ENCODE measurements around the gene RANBP3. TPM values are rescaled to one million over a fixed set of nuclear protein-coding genes. Genes with fewer than 3 reads are reported as not detected.

RANBP3 gene
- total RNA-seq, 1 donor from 2014 or later, result 77.8 TPM

- Mint-ChIP-seq H3K27me3 (ENCODE audit: insufficient read depth, low read depth) (peaks cover 3% of the 10 kb centered on the region), H3K9me3 (no peaks in the 10 kb centered on the region), H3K4me1 (peaks cover 42% of the 10 kb centered on the region), H3K27ac (no peak overlapping the region), H3K4me3 (no peak overlapping the region), H3K36me3 (peaks cover 6% of the 10 kb centered on the region)
- no peak for DNase-seq (ENCODE audit: low spot score)
- H3K27me3 ChIP-seq, result no peaks in the 10 kb centered on the region
- no peak overlapping the region for H2AFZ ChIP-seq (replicated peaks)
- no peaks in the 10 kb centered on the region for H3F3A ChIP-seq (ENCODE audit: low read depth)
- H3K9me3 ChIP-seq (ENCODE audit: low read depth), result no peaks in the 10 kb centered on the region
- no peaks in the 10 kb centered on the region for H4K20me1 ChIP-seq (ENCODE audit: low read depth)
- no peak overlapping the region for H3K27ac ChIP-seq
- no peaks in the 10 kb centered on the region for H3K4me1 ChIP-seq
- no peak overlapping the region for H3K9ac ChIP-seq
- no peak overlapping the region for H3K4me2 ChIP-seq
- TF ChIP-seq EZH2 (IDR thresholded peaks at IDR 0.05), result no peak
- no peak for TF ChIP-seq EZH2phosphoT487 (IDR thresholded peaks at IDR 0.05)
- no peak for TF ChIP-seq CTCF (IDR thresholded peaks at IDR 0.05)
- no peak overlapping the region for H3K4me3 ChIP-seq
- H3K36me3 ChIP-seq, result no peaks in the 10 kb centered on the region
- no peaks in the 10 kb centered on the region for H3K79me2 ChIP-seq (ENCODE audit: low read depth)
Observed at GRCh38 chr19:5991244-5991838, 13.4 kb upstream of the RANBP3 start.

- peak overlapping the region; percentile 49 for H3K4me2 ChIP-seq
- Mint-ChIP-seq H3K4me3 (no peak overlapping the region), H3K9me3 (no peaks in the 10 kb centered on the region), H3K27ac (no peak overlapping the region), H3K4me1 (peaks cover 42% of the 10 kb centered on the region), H3K36me3 (peaks cover 3% of the 10 kb centered on the region), H3K27me3 (ENCODE audit: insufficient read depth, low read depth) (peaks cover 3% of the 10 kb centered on the region)
- H2AFZ ChIP-seq (replicated peaks), result peak overlapping the region; percentile 94
- DNase-seq (ENCODE audit: low spot score), result peak; percentile 44
- no peaks in the 10 kb centered on the region for H3K27me3 ChIP-seq
- H3K79me2 ChIP-seq (ENCODE audit: low read depth), result no peaks in the 10 kb centered on the region
- TF ChIP-seq EZH2phosphoT487 (IDR thresholded peaks at IDR 0.05) (no peak), EZH2 (IDR thresholded peaks at IDR 0.05) (no peak), CTCF (IDR thresholded peaks at IDR 0.05) (no peak)
- H3K27ac ChIP-seq, result no peak overlapping the region
- no peak overlapping the region for H3K4me3 ChIP-seq
- H4K20me1 ChIP-seq (ENCODE audit: low read depth), result no peaks in the 10 kb centered on the region
- no peaks in the 10 kb centered on the region for H3K36me3 ChIP-seq
- no peaks in the 10 kb centered on the region for H3K9me3 ChIP-seq (ENCODE audit: low read depth)
- H3F3A ChIP-seq (ENCODE audit: low read depth), result no peaks in the 10 kb centered on the region
- H3K9ac ChIP-seq, result no peak overlapping the region
- no peaks in the 10 kb centered on the region for H3K4me1 ChIP-seq
Observed at GRCh38 chr19:5990289-5990797, 12.4 kb upstream of the RANBP3 start.

GRCh38 chr19:5989388-5990074 is 11.6 kb upstream of the RANBP3 start:
- Histone ChIP-seq H3K4me1 (no peaks in the 10 kb centered on the region), H2AFZ (replicated peaks) (peak overlapping the region; percentile 94), H3F3A (ENCODE audit: low read depth) (no peaks in the 10 kb centered on the region), H3K9ac (no peak overlapping the region), H3K36me3 (no peaks in the 10 kb centered on the region), H3K4me3 (no peak overlapping the region), H3K79me2 (ENCODE audit: low read depth) (no peaks in the 10 kb centered on the region), H4K20me1 (ENCODE audit: low read depth) (no peaks in the 10 kb centered on the region), H3K9me3 (ENCODE audit: low read depth) (no peaks in the 10 kb centered on the region), H3K27me3 (no peaks in the 10 kb centered on the region), H3K4me2 (no peak overlapping the region), H3K27ac (no peak overlapping the region)
- Mint-ChIP-seq H3K36me3 (peaks cover 3% of the 10 kb centered on the region), H3K4me3 (no peak overlapping the region), H3K4me1 (peaks cover 42% of the 10 kb centered on the region), H3K27me3 (ENCODE audit: insufficient read depth, low read depth) (peaks cover 3% of the 10 kb centered on the region), H3K9me3 (no peaks in the 10 kb centered on the region), H3K27ac (peak overlapping the region; percentile 86)
- no peak for TF ChIP-seq CTCF (IDR thresholded peaks at IDR 0.05)
- TF ChIP-seq EZH2phosphoT487 (IDR thresholded peaks at IDR 0.05), result no peak
- no peak for TF ChIP-seq EZH2 (IDR thresholded peaks at IDR 0.05)
- no peak for DNase-seq (ENCODE audit: low spot score)

All from neural progenitor cell (in vitro differentiated cells).